ENCODE measurements around the gene IL16. TPM values are rescaled to one million over a fixed set of nuclear protein-coding genes. Genes with fewer than 3 reads are reported as not detected.

The IL16 gene
- total RNA-seq, 1 donor from 2014 or later: 107 TPM

GRCh38 chr15:81291916-81292522 lies 95.3 kb downstream of the IL16 start:
- no peaks in the 10 kb centered on the region for H3K27me3 Mint-ChIP-seq (ENCODE audit: insufficient read depth)
- peaks cover 6% of the 10 kb centered on the region for H3K9me3 Mint-ChIP-seq
- peak overlapping the region; percentile 97 for H3K4me3 Mint-ChIP-seq
- intact Hi-C loops (cut with micrococcal nuclease): loop anchor here (2.0 to 10.0 kb wide), 4 partner anchors 17 to 1520 kb away; partner anchors contain the start of genes MEX3B and RPS17
- H3K27ac Mint-ChIP-seq: peak overlapping the region; percentile 85
- DNase-seq (ENCODE audit: low spot score): no peak
- H3K4me1 Mint-ChIP-seq (ENCODE audit: low read depth): peaks cover 69% of the 10 kb centered on the region
- peaks cover 16% of the 10 kb centered on the region for H3K36me3 Mint-ChIP-seq (ENCODE audit: low read depth)

- peak overlapping the region; percentile 85 for H3K27ac Mint-ChIP-seq
- peak; percentile 53 for DNase-seq (ENCODE audit: low spot score)
- peaks cover 67% of the 10 kb centered on the region for H3K4me1 Mint-ChIP-seq (ENCODE audit: low read depth)
- H3K4me3 Mint-ChIP-seq: peak overlapping the region; percentile 97
- peaks cover 18% of the 10 kb centered on the region for H3K36me3 Mint-ChIP-seq (ENCODE audit: low read depth)
- no peaks in the 10 kb centered on the region for H3K27me3 Mint-ChIP-seq (ENCODE audit: insufficient read depth)
- peaks cover 4% of the 10 kb centered on the region for H3K9me3 Mint-ChIP-seq
- intact Hi-C loops (cut with micrococcal nuclease): loop anchor here (2.0 to 10.0 kb wide), 4 partner anchors 18 to 1520 kb away; partner anchors contain the start of genes MEX3B and RPS17
Observed at GRCh38 chr15:81292523-81293001, 95.9 kb downstream of the IL16 start.

GRCh38 chr15:81293728-81294515 lies 97.2 kb downstream of the IL16 start:
- Mint-ChIP-seq H3K4me1 (ENCODE audit: low read depth) (peaks cover 76% of the 10 kb centered on the region), H3K27me3 (ENCODE audit: insufficient read depth) (no peaks in the 10 kb centered on the region), H3K4me3 (peak overlapping the region; percentile 97), H3K27ac (peak overlapping the region; percentile 94), H3K36me3 (ENCODE audit: low read depth) (peaks cover 20% of the 10 kb centered on the region), H3K9me3 (no peaks in the 10 kb centered on the region)
- peak; percentile 76 for DNase-seq (ENCODE audit: low spot score)
- intact Hi-C loops (cut with micrococcal nuclease): loop anchor here (1.0 to 10.0 kb wide), 8 partner anchors 8 to 1518 kb away; partner anchors contain the start of genes BCL2A1, MEX3B, RPS17 and TLNRD1

GRCh38 chr15:81294516-81294880 lies 97.8 kb downstream of the IL16 start:
- H3K9me3 Mint-ChIP-seq: no peaks in the 10 kb centered on the region
- peaks cover 82% of the 10 kb centered on the region for H3K4me1 Mint-ChIP-seq (ENCODE audit: low read depth)
- no peaks in the 10 kb centered on the region for H3K27me3 Mint-ChIP-seq (ENCODE audit: insufficient read depth)
- peak overlapping the region; percentile 97 for H3K4me3 Mint-ChIP-seq
- H3K36me3 Mint-ChIP-seq (ENCODE audit: low read depth): peaks cover 24% of the 10 kb centered on the region
- intact Hi-C loops (cut with micrococcal nuclease): loop anchor here (1.0 to 10.0 kb wide), 7 partner anchors 8 to 1518 kb away; partner anchors contain the start of genes BCL2A1, MEX3B, RPS17 and TLNRD1
- H3K27ac Mint-ChIP-seq: peak overlapping the region; percentile 94
- no peak for DNase-seq (ENCODE audit: low spot score)

GRCh38 chr15:81295486-81296121 lies 98.9 kb downstream of the IL16 start:
- H3K4me1 Mint-ChIP-seq (ENCODE audit: low read depth): peaks cover 93% of the 10 kb centered on the region
- DNase-seq (ENCODE audit: low spot score): no peak
- peaks cover 33% of the 10 kb centered on the region for H3K36me3 Mint-ChIP-seq (ENCODE audit: low read depth)
- no peaks in the 10 kb centered on the region for H3K27me3 Mint-ChIP-seq (ENCODE audit: insufficient read depth)
- intact Hi-C loops (cut with micrococcal nuclease): loop anchor here (1.0 to 10.0 kb wide), 6 partner anchors 20 to 1325 kb away; partner anchors contain the start of genes BCL2A1, RPS17, STARD5 and TLNRD1
- no peaks in the 10 kb centered on the region for H3K9me3 Mint-ChIP-seq
- H3K4me3 Mint-ChIP-seq: peak overlapping the region; percentile 97
- peak overlapping the region; percentile 94 for H3K27ac Mint-ChIP-seq

GRCh38 chr15:81296186-81296585 lies 99.5 kb downstream of the IL16 start:
- Mint-ChIP-seq H3K27ac (peak overlapping the region; percentile 94), H3K4me3 (peak overlapping the region; percentile 97), H3K36me3 (ENCODE audit: low read depth) (peaks cover 39% of the 10 kb centered on the region), H3K4me1 (ENCODE audit: low read depth) (peaks cover 95% of the 10 kb centered on the region), H3K27me3 (ENCODE audit: insufficient read depth) (no peaks in the 10 kb centered on the region), H3K9me3 (no peaks in the 10 kb centered on the region)
- intact Hi-C loops (cut with micrococcal nuclease): loop anchor here (1.0 to 10.0 kb wide), 4 partner anchors 21 to 1249 kb away; partner anchors contain the start of genes RPS17 and STARD5
- DNase-seq (ENCODE audit: low spot score): no peak

GRCh38 chr15:81296673-81297072 lies 100.0 kb downstream of the IL16 start:
- Mint-ChIP-seq H3K4me3 (peak overlapping the region; percentile 97), H3K9me3 (no peaks in the 10 kb centered on the region), H3K27ac (peak overlapping the region; percentile 94), H3K4me1 (ENCODE audit: low read depth) (peaks cover 95% of the 10 kb centered on the region), H3K36me3 (ENCODE audit: low read depth) (peaks cover 44% of the 10 kb centered on the region), H3K27me3 (ENCODE audit: insufficient read depth) (no peaks in the 10 kb centered on the region)
- DNase-seq (ENCODE audit: low spot score): peak; percentile 77
- intact Hi-C loops (cut with micrococcal nuclease): loop anchor here (1.0 to 10.0 kb wide), 4 partner anchors 21 to 1248 kb away; partner anchors contain the start of genes RPS17 and STARD5

GRCh38 chr15:81297147-81297572 lies 100.5 kb downstream of the IL16 start:
- DNase-seq (ENCODE audit: low spot score): no peak
- peaks cover 49% of the 10 kb centered on the region for H3K36me3 Mint-ChIP-seq (ENCODE audit: low read depth)
- H3K4me1 Mint-ChIP-seq (ENCODE audit: low read depth): peaks cover 96% of the 10 kb centered on the region
- no peaks in the 10 kb centered on the region for H3K27me3 Mint-ChIP-seq (ENCODE audit: insufficient read depth)
- H3K27ac Mint-ChIP-seq: peak overlapping the region; percentile 94
- peak overlapping the region; percentile 97 for H3K4me3 Mint-ChIP-seq
- H3K9me3 Mint-ChIP-seq: no peaks in the 10 kb centered on the region
- intact Hi-C loops (cut with micrococcal nuclease): loop anchor here (10.0 kb wide), 1 partner anchor 1248 kb away; the partner anchor contains the start of gene RPS17

- intact Hi-C loops (cut with micrococcal nuclease): loop anchor here (10.0 kb wide), 1 partner anchor 1247 kb away; the partner anchor contains the start of gene RPS17
- Mint-ChIP-seq H3K4me1 (ENCODE audit: low read depth) (peaks cover 96% of the 10 kb centered on the region), H3K27ac (peak overlapping the region; percentile 88), H3K4me3 (peak overlapping the region; percentile 97), H3K36me3 (ENCODE audit: low read depth) (peaks cover 56% of the 10 kb centered on the region), H3K9me3 (no peaks in the 10 kb centered on the region), H3K27me3 (ENCODE audit: insufficient read depth) (no peaks in the 10 kb centered on the region)
- no peak for DNase-seq (ENCODE audit: low spot score)
Observed at GRCh38 chr15:81297603-81298575, 101.2 kb downstream of the IL16 start.

- Mint-ChIP-seq H3K27me3 (ENCODE audit: insufficient read depth) (no peaks in the 10 kb centered on the region), H3K4me1 (ENCODE audit: low read depth) (peaks cover 99% of the 10 kb centered on the region), H3K4me3 (peak overlapping the region; percentile 97), H3K36me3 (ENCODE audit: low read depth) (peaks cover 63% of the 10 kb centered on the region), H3K27ac (peak overlapping the region; percentile 88), H3K9me3 (no peaks in the 10 kb centered on the region)
- DNase-seq (ENCODE audit: low spot score): no peak
- intact Hi-C loops (cut with micrococcal nuclease): loop anchor here (10.0 kb wide), 1 partner anchor 1246 kb away; the partner anchor contains the start of gene RPS17
Observed at GRCh38 chr15:81298611-81299010, 101.9 kb downstream of the IL16 start.

GRCh38 chr15:81299156-81299555 lies 102.5 kb downstream of the IL16 start:
- Mint-ChIP-seq H3K4me1 (ENCODE audit: low read depth) (peaks cover 99% of the 10 kb centered on the region), H3K4me3 (peak overlapping the region; percentile 97), H3K27ac (peak overlapping the region; percentile 87), H3K9me3 (no peaks in the 10 kb centered on the region), H3K27me3 (ENCODE audit: insufficient read depth) (no peaks in the 10 kb centered on the region), H3K36me3 (ENCODE audit: low read depth) (peaks cover 68% of the 10 kb centered on the region)
- no peak for DNase-seq (ENCODE audit: low spot score)
- intact Hi-C loops (cut with micrococcal nuclease): loop anchor here (10.0 kb wide), 1 partner anchor 1246 kb away; the partner anchor contains the start of gene RPS17
